HepG2 (cell line): ENCODE results near the gene KRTAP1-4. TPM values are rescaled to one million over a fixed set of nuclear protein-coding genes. Genes with fewer than 3 reads are reported as not detected.

Experiments
- ATAC-seq: fragments of 200-7000 bp; cut with Tn5 transposase; 3 replicates; pipeline ENCODE4 v1.9.1; 2020; ENCODE audit warnings: mild to moderate bottlenecking, moderate library complexity
- BruUV-seq: library from RNA; stranded (reverse); fragments of 400-500 nt; replicated peaks from 2 replicates; lab custom pipeline; 2021; lab: Mats Ljungman, UMichigan
- CTCF ChIA-PET: fragments of 300-600 bp; formaldehyde crosslinking; extraction: SDS; loops from one replicate; lab custom pipeline; 2021; ENCODE audit warnings: low total read pairs, inconsistent platforms, low intra/inter-chr PET ratio; lab: Yijun Ruan, JAX
- POLR2A ChIA-PET: fragments of 350-600 bp; sonication (Branson Sonifier 250); formaldehyde crosslinking; loops from one replicate; lab custom pipeline; 2020; ENCODE audit warnings: antibody characterized with exemption, inconsistent platforms; lab: Yijun Ruan, JAX
- DNase-seq: peaks from one replicate; pipeline ENCODE4 v3.0.0-alpha.2; 2015; ENCODE audit warnings: low spot score
- FAIRE-seq: peaks from 3 replicates; lab custom pipeline; 2011; peaks lifted over from hg19 to GRCh38; lab: Jason Lieb, UNC
- H2AFZ ChIP-seq: one replicate; pipeline ENCODE4 v1.6.1; 2011; ENCODE audit warnings: low read length, inconsistent platforms
- H3K27ac ChIP-seq: fragments of 300-600 bp; 3 replicates; pipeline ENCODE4 v1.8.0; 2011; ENCODE audit warnings: mixed run types, mild to moderate bottlenecking, mixed read lengths, low read length, inconsistent platforms; ENCODE audit not compliant: insufficient read depth; ENCODE audit errors: extremely low read length
- H3K27me3 ChIP-seq, 2 experiments: fragments of 200-600 bp in 1 of 2; 2 replicates in 1 of 2; 3 replicates in 1 of 2; pipeline versions ENCODE4 v1.6.0 to v1.8.0; 2011; ENCODE audit warnings: low read length in 2 of 2, mild to moderate bottlenecking in 2 of 2, moderate library complexity in 2 of 2, inconsistent platforms in 1 of 2; ENCODE audit not compliant: insufficient read depth in 2 of 2, control insufficient read depth in 1 of 2
- H3K36me3 ChIP-seq, 2 experiments: fragments of 200-600 bp in 1 of 2; replicated peaks in 1 of 2; 2 replicates in 1 of 2; 3 replicates in 1 of 2; pipeline versions ENCODE4 v1.5.1 to v1.8.0; 2011; ENCODE audit warnings: low read length in 2 of 2, inconsistent platforms in 1 of 2; ENCODE audit not compliant: insufficient read depth in 2 of 2, control insufficient read depth in 1 of 2
- H3K4me1 ChIP-seq: 2 replicates; pipeline ENCODE4 v1.5.1; 2012; ENCODE audit warnings: low read length, inconsistent platforms; ENCODE audit not compliant: insufficient read depth
- H3K4me2 ChIP-seq: 2 replicates; pipeline ENCODE4 v1.6.0; 2011; ENCODE audit warnings: low read depth, low read length, inconsistent platforms
- H3K4me3 ChIP-seq, 3 experiments: fragments of 200-600 bp in 1 of 3; sonication (generic), shearing (Covaris generic) in 1 of 3; replicated peaks in 1 of 3; 2 replicates each; pipeline ENCODE4 v1.5.1; 2011 to 2016; ENCODE audit warnings: low read length in 3 of 3, inconsistent platforms in 2 of 3, low read depth in 2 of 3, mild to moderate bottlenecking in 2 of 3, control low read depth in 1 of 3, mixed read lengths in 1 of 3; ENCODE audit not compliant: insufficient read depth in 1 of 3
- H3K79me2 ChIP-seq: one replicate; pipeline ENCODE4 v1.6.1; 2011; ENCODE audit warnings: low read length, inconsistent platforms; ENCODE audit not compliant: insufficient read depth
- H3K9ac ChIP-seq: 2 replicates; pipeline ENCODE4 v1.6.0; 2011; ENCODE audit warnings: mild to moderate bottlenecking, low read depth, low read length, inconsistent platforms; ENCODE audit not compliant: insufficient read depth
- H3K9me3 ChIP-seq: 2 replicates; pipeline ENCODE4 v1.5.1; 2012; ENCODE audit warnings: mild to moderate bottlenecking, low read length
- H4K20me1 ChIP-seq: 2 replicates; pipeline ENCODE4 v1.6.0; 2011; ENCODE audit warnings: inconsistent platforms, mild to moderate bottlenecking, low read length, moderate library complexity; ENCODE audit not compliant: insufficient read depth
- ARNTL ChIP-seq: sonication (generic); formaldehyde crosslinking; IDR thresholded peaks from 2 replicates; pipeline ENCODE4 v1.4.0; 2020; ENCODE audit warnings: mild to moderate bottlenecking, missing genetic modification reagents
- ATF3 ChIP-seq: sonication (generic); formaldehyde crosslinking; IDR thresholded peaks from 2 replicates; pipeline ENCODE4 v1.4.0; 2020; ENCODE audit warnings: missing genetic modification reagents
- ATF4 ChIP-seq, 2 experiments: fragments of 450-650 bp in 1 of 2; sonication (generic) in 1 of 2; formaldehyde crosslinking; IDR thresholded peaks; 2 replicates each; pipeline versions ENCODE4 v1.5.0 to v1.8.0; 2020 to 2022; ENCODE audit warnings: mild to moderate bottlenecking in 1 of 2, missing genetic modification reagents in 1 of 2
- CEBPB ChIP-seq: IDR thresholded peaks from 2 replicates; pipeline ENCODE4 v1.6.1; 2011; ENCODE audit warnings: low read depth, low read length, improper control_type of control experiment, borderline replicate concordance
- CEBPG ChIP-seq: IDR thresholded peaks from 2 replicates; pipeline ENCODE4 v1.6.1; 2016
- FOSL2 ChIP-seq: sonication (generic); formaldehyde crosslinking; IDR thresholded peaks from 2 replicates; pipeline ENCODE4 v1.4.0; 2020; ENCODE audit warnings: missing genetic modification reagents
- GRHL1 ChIP-seq: sonication (generic); formaldehyde crosslinking; conservative IDR thresholded peaks from 2 replicates; pipeline ENCODE4 v1.8.0; 2022; ENCODE audit warnings: missing genetic modification reagents
- HNRNPH1 ChIP-seq: fragments of 200-400 bp; formaldehyde crosslinking; optimal IDR thresholded peaks from 2 replicates; pipeline ENCODE3; 2017; ENCODE audit warnings: mild to moderate bottlenecking, low read depth, low read length
- MAFK ChIP-seq, 2 experiments: IDR thresholded peaks in 1 of 2; conservative IDR thresholded peaks in 1 of 2; 2 replicates each; pipeline ENCODE4 v1.6.1; 2011; ENCODE audit warnings: improper control_type of control experiment in 2 of 2, low read length in 2 of 2
- POGZ ChIP-seq: sonication (generic); formaldehyde crosslinking; IDR thresholded peaks from 2 replicates; pipeline ENCODE4 v1.4.0; 2020; ENCODE audit warnings: mild to moderate bottlenecking, missing genetic modification reagents
- PRDM10 ChIP-seq: sonication (generic); formaldehyde crosslinking; IDR thresholded peaks from 2 replicates; pipeline ENCODE4 v1.4.0; 2020; ENCODE audit warnings: low read depth, missing genetic modification reagents
- YEATS4 ChIP-seq: sonication (generic); formaldehyde crosslinking; IDR thresholded peaks from 2 replicates; pipeline ENCODE4 v1.4.0; 2020; ENCODE audit warnings: missing genetic modification reagents, borderline replicate concordance
- ZNF12 ChIP-seq: sonication (generic); formaldehyde crosslinking; IDR thresholded peaks from 2 replicates; pipeline ENCODE4 v1.5.0; 2020; ENCODE audit warnings: missing genetic modification reagents
- WGBS: methylation state at CpG from one replicate; pipeline ENCODE4 v1.1.6; 2017; ENCODE audit warnings: low lambda C conversion rate; 5-methylcytosine and 5-hydroxymethylcytosine counted together
- in situ Hi-C: cut with HindIII; loops from 2 replicates; pipeline ENCODE4 v1.10.0; 2017; ENCODE audit warnings: low pct_unique_long_range_greater_than_20kb; ENCODE audit not compliant: extremely low pct_ligation_motif_present
- intact Hi-C: fragments of 100-400 bp; cut with micrococcal nuclease; formaldehyde crosslinking; loops from one replicate; pipeline ENCODE4 v1.10.0; 2022; ENCODE audit not compliant: unreplicated experiment
- polyA plus RNA-seq, 8 experiments: library from polyadenylated mRNA; depleted of rRNA in 3 of 8; stranded (reverse) in 7 of 8; unstranded in 1 of 8; fragments of >200 nt; fragmentation: Illumina TruSeq in 4 of 8; extraction: Trizol in 4 of 8; gene quantifications; 2 replicates each; pipeline versions ENCODE4 v1.2.1 to v1.2.3, GENCODE V29; 2011 to 2016; ENCODE audit warnings: low read depth in 4 of 8, missing spikeins in 1 of 8, mixed read lengths in 1 of 8; ENCODE audit not compliant: insufficient read depth in 1 of 8
- total RNA-seq, 5 experiments: library from RNA; depleted of rRNA; stranded (reverse); fragments of >200 nt; fragmentation: Illumina TruSeq; extraction: Trizol; gene quantifications; 2 replicates each; pipeline ENCODE4 v1.2.3, GENCODE V29; 2016; ENCODE audit warnings: low read depth in 1 of 5

KRTAP1-4 gene
- total and polyA plus RNA-seq, 2 of the 13 experiments (the other 11 are each of a cell fraction or from before 2014, with no cell fraction given), result not detected

- TF ChIP-seq GRHL1 (CRISPR knock-in tag), result no peak
Observed at GRCh38 chr17:41067281-41067680, 37.3 kb upstream of the KRTAP1-4 start (continued).

GRCh38 chr17:41065829-41066624 is 36.0 kb upstream of the KRTAP1-4 start, which contains the start of gene KRTAP2-4:
TSS of gene KRTAP2-4 (minus strand) at chr17:41065879. CDS start at chr17:41065845, 34 bp downstream.
- Histone ChIP-seq H3K36me3 (no peaks in the 10 kb centered on the region), H3K4me3 (no peak within 1 kb of the TSS), H3K4me1 (peaks cover 23% of the 10 kb centered on the region), H2AFZ (no peak within 1 kb of the TSS), H3K27ac (no peak within 1 kb of the TSS), H4K20me1 (no peaks in the 10 kb centered on the region), H3K4me2 (no peak within 1 kb of the TSS), H3K79me2 (no peaks in the 10 kb centered on the region), H3K9ac (no peak within 1 kb of the TSS), H3K9me3 (no peaks in the 10 kb centered on the region), H3K27me3 (no peaks in the 10 kb centered on the region)
- CTCF ChIA-PET, result no interaction called here
- ATAC-seq (no peak), DNase-seq (peak; percentile 28), FAIRE-seq (no peak)
- POLR2A ChIA-PET, result no interaction called here
- no TSS peak for BruUV-seq
- intact Hi-C loops, result no loop called here
- TF ChIP-seq MAFK (conservative IDR thresholded peaks at IDR 0.05 in 1 of 2, IDR thresholded peaks at IDR 0.05 in 1 of 2; ENCODE audit: low read length in 2 of 2) (peak in 1 of 2 experiments; percentile 5; a peak in 1 of 4 replicates), ZNF12 (CRISPR knock-in tag) (no peak), ARNTL (CRISPR knock-in tag) (no peak), ATF4 (CRISPR knock-in tag; IDR thresholded peaks at IDR 0.05) (peak in 1 of 2 experiments; percentile 61; a peak in 1 of 4 replicates), ATF3 (CRISPR knock-in tag) (0 out of 2 replicates have a peak, but pooled peaks have one; percentile 26), YEATS4 (CRISPR knock-in tag) (no peak), HNRNPH1 (no peak), POGZ (no peak), CEBPB (peak; percentile 60), PRDM10 (CRISPR knock-in tag) (no peak), CEBPG (CRISPR knock-in tag) (0 out of 2 replicates have a peak, but pooled peaks have one; percentile 50), FOSL2 (CRISPR knock-in tag) (peak; percentile 53)
- in situ Hi-C loops, result no loop called here
- WGBS, result 82% methylated on average over 6 of the region's 6 CpGs
